Measurements from ENCODE around the gene GCC1.

- no peak for TF ChIP-seq CTCF (conservative IDR thresholded peaks at IDR 0.05; ENCODE audit: low read length)
- TF ChIP-seq EZH2phosphoT487 (IDR thresholded peaks at IDR 0.05; ENCODE audit: borderline replicate concordance) = no peak
Observed at GRCh38 chr7:127594490-127594889, 9.1 kb upstream of the GCC1 start.
